Fibroblast of mammary gland (primary cell): Measurements from ENCODE around the gene CDH4.
"Not testable (repeated sequence)": the region's sequence is repeated elsewhere in the genome, so short reads cannot be mapped to it uniquely, and the experiment has no call there.

Source experiments
- DNase-seq: peaks from one replicate; pipeline ENCODE4 v3.0.0-alpha.2; 2010; ENCODE audit warnings: low read depth
- H3K4me3 ChIP-seq: 2 replicates; pipeline ENCODE4 v1.5.1; 2011; ENCODE audit warnings: low read depth, mild to moderate bottlenecking, low read length, moderate library complexity; ENCODE audit not compliant: control insufficient read depth
- TF ChIP-seq, protein P1 (sequence below): conservative IDR thresholded peaks from 2 replicates; pipeline ENCODE4 v1.5.1; 2011; ENCODE audit warnings: low read depth, low read length, inconsistent platforms; ENCODE audit not compliant: control insufficient read depth, insufficient read depth

Gene CDH4

DNA sequence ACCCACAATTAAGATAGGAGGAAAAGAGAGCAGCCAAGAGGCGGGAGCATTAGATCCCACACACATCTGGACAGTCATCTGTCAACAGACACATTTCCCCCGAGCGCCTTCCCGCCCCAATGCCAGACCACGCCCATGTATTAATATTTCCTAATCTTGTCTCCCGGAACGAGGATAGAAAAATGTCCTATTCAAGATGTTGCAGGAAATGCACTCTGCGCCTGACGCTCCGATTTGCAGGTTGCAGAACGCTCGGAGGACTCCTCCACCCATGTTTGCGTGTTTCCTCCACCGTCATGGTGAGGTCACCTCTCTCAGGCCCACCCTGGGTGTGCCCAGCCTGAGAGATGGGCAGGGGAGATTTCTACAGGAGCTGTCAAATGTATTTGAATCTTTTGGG is 598.4 kb downstream of the CDH4 start:
- TF ChIP-seq, protein P1, sequence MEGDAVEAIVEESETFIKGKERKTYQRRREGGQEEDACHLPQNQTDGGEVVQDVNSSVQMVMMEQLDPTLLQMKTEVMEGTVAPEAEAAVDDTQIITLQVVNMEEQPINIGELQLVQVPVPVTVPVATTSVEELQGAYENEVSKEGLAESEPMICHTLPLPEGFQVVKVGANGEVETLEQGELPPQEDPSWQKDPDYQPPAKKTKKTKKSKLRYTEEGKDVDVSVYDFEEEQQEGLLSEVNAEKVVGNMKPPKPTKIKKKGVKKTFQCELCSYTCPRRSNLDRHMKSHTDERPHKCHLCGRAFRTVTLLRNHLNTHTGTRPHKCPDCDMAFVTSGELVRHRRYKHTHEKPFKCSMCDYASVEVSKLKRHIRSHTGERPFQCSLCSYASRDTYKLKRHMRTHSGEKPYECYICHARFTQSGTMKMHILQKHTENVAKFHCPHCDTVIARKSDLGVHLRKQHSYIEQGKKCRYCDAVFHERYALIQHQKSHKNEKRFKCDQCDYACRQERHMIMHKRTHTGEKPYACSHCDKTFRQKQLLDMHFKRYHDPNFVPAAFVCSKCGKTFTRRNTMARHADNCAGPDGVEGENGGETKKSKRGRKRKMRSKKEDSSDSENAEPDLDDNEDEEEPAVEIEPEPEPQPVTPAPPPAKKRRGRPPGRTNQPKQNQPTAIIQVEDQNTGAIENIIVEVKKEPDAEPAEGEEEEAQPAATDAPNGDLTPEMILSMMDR, result no peak
- no peak overlapping the region for H3K4me3 ChIP-seq
- DNase-seq, result peak; percentile 8

DNA sequence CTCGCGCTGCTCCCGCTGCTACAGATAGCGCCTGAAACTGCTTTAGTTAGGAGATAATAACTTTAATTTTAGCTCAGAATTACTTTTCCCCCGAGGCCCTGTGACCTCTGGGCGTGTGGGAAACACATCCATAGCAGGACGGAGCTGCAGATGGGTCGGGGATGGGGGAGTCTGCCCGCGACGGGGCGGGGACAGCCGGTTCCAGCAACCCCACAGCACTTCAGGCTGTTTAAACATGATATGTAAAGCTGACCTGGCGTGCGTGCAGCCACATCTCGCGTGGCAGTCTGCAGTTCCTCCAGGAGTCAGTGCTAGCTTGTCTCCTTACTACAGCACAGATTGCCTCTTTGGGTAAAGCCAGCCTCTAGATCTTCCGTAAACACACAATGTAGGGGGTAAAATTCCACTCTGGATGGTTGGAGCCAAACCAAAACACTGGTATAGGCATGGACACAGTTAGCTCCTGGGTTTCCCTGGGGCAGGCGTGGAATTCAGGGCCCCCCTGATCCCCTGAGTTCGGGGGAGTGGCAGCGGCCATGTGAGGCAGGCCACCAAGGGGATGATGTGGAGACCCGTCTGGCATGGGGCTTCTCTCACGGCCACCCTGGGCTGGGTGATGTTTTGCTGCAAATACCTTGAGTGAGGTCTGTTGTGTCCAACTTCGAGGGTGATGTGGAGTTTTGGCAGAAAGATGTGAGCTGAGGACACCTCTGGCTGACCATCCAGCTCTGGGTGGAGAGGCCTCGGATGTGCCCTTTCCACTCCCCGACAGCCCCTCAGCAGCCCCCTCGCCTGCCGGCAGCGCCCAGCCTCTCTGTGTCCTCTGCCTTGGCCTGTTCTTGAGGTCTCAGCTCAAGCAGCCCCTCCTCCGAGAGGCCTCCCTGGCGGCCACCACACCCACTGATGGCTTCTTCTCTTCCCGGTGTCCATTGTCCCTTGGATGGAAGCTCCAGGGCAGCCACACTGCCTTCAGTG is 599.2 kb downstream of the CDH4 start:
- TF ChIP-seq, protein P1, result no peak
- no peak overlapping the region for H3K4me3 ChIP-seq
- DNase-seq, result no peak

DNA sequence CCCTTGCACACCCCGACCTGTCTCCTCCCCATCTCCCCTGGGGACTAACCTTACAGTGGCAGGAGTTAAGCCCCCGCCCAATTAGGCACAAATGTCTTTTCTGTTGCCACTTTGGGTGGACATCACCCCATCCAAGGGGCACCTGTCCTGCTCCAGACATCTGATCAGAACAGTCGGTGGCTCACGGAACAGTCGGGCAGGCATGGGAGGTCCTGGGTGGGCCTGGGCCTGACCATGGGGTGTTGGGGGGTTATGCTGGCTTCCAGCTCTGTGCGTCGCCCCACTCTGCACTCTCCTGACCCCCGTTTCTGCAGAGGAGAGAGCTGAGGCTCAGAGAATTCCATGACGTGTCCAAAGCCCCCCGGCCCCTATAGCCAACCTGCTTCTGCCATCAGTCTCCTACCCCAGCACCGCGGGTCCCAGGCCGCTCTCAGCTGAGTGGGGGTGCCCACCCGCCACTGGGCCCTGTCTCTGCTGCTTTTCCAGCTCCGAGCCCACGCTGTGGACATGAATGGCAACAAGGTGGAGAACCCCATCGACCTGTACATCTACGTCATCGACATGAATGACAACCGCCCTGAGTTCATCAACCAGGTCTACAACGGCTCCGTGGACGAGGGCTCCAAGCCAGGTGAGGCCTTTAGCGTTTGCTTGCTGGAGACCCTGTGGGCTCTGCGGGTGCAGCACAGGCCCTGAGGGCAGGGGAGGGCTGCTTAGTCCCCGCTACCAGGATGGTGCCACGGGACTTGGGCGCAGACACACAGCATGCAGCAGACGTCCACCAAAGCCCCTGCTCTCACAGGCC is 600.4 kb downstream of the CDH4 start:
- TF ChIP-seq, protein P1, result no peak
- DNase-seq, result no peak
- no peak overlapping the region for H3K4me3 ChIP-seq

DNA sequence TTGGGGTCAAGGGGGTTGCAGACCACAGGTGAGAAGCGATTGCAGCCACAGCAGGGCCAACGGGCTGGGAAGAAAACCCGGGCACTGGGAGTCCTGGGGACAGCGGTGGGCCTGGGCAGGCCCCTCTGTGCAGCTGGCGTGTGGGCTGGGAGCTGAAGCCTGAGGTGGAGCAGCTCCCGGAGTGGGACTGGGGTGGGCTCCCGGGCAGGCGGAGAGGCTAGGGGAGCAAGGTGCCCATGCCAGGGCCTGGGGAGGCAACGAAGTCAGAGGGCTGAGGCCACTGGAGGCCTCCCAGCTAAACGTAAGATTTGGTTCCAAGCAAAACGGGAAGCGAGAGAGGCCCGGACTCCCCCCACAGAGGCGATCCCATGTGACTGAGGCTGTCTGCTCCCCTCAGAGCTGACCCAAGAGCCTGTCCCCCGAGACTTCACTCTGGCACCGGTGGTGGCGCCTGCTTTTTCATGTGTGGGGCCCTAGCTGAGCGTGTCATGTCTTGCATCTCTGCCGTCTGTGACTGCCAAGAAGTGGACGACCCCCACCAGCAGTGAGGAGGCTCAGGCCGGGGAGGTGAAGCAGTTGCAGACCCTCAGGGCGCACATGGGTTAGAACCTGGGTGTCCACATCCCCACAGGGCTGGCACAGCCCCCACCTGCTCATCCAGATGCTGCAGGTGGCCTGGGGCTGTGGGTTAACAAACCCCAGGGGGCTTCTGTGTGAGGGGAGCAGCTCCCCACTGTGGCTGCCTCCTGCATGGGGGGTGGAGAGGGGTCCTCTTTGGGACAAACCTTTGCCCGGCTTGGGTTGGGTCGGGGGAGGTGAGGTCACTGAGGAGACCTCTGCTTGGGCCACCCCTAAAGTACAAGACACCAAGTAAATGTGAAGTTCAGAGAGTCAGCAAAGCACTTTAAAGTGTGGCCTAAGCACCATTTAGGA is 601.3 kb downstream of the CDH4 start:
- TF ChIP-seq, protein P1, result no peak
- no peak overlapping the region for H3K4me3 ChIP-seq
- no peak for DNase-seq

DNA sequence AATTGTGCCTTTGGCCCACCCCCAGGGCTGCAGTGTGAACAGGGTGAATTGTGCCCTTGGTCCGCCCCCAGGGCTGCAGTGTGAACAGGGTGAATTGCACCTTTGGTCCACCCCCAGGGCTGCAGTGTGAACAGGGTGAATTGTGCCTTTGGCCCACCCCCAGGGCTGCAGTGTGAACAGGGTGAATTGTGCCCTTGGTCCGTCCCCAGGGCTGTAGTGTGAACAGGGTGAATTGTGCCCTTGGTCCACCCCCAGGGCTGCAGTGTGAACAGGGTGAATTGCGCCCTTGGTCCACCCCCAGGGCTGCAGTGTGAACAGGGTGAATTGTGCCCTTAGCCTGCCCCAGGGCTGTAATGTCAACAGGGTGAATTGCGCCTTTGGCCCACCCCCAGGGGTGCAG is 602.5 kb downstream of the CDH4 start:
- not testable (repeated sequence) for H3K4me3 ChIP-seq, DNase-seq

DNA sequence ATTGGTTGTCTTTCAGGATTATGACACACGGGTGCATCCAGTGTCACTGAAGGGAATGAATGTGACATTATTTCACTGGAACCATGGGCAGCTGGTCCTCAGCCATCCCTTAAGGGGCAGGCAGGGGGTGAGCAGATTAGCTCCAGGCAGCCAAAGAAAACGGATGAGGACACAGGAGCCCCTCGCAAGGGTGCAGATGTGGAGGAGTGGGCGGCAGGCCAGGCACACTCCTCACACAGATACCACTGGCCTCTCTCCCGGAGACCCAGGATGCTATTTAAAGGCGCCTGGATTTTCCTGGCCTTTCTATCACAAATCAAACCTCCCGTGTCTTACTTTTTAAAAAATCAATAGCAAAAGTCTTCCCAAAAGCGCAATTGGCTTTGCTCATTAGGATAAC is 603.2 kb downstream of the CDH4 start:
- no peak for DNase-seq
- TF ChIP-seq, protein P1, result no peak
- H3K4me3 ChIP-seq, result no peak overlapping the region
